GM12878 (cell line): ENCODE results near the gene HCFC1. TPM values are rescaled to one million over a fixed set of nuclear protein-coding genes. Genes with fewer than 3 reads are reported as not detected.

Experiments used
- ATF7 ChIP-seq: fragments of 450-650 bp; IDR thresholded peaks from 2 replicates; pipeline ENCODE4 v1.6.1; 2016; ENCODE audit warnings: low read depth, mild to moderate bottlenecking
- BACH1 ChIP-seq: fragments of 450-650 bp; IDR thresholded peaks from 2 replicates; pipeline ENCODE4 v1.6.1; 2017; ENCODE audit warnings: mild to moderate bottlenecking, borderline replicate concordance
- CHD2 ChIP-seq: IDR thresholded peaks from 2 replicates; pipeline ENCODE4 v1.6.1; 2011; ENCODE audit warnings: low read depth, low read length, improper control_type of control experiment, borderline replicate concordance
- CREM ChIP-seq: IDR thresholded peaks from 2 replicates; pipeline ENCODE4 v1.6.1; 2014; ENCODE audit warnings: antibody characterized with exemption, low read depth
- E2F4 ChIP-seq: IDR thresholded peaks from 2 replicates; pipeline ENCODE4 v1.6.1; 2012; ENCODE audit warnings: low read depth, low read length, improper control_type of control experiment
- EGR1 ChIP-seq, 2 experiments: IDR thresholded peaks; 1 replicate in 1 of 2; 2 replicates in 1 of 2; pipeline ENCODE4 v1.6.1; 2011 to 2012; ENCODE audit warnings: low read depth in 2 of 2, low read length in 2 of 2, borderline replicate concordance in 1 of 2, mild to moderate bottlenecking in 1 of 2, moderate library complexity in 1 of 2
- IRF4 ChIP-seq: IDR thresholded peaks from 2 replicates; pipeline ENCODE4 v1.6.1; 2011; ENCODE audit warnings: low read depth, low read length
- NFYA ChIP-seq: IDR thresholded peaks from 2 replicates; pipeline ENCODE4 v1.6.1; 2011; ENCODE audit warnings: low read depth, mild to moderate bottlenecking, low read length, improper control_type of control experiment, borderline replicate concordance
- NR2F1 ChIP-seq: fragments of 450-650 bp; conservative IDR thresholded peaks from 2 replicates; pipeline ENCODE4 v1.6.1; 2017; ENCODE audit warnings: mild to moderate bottlenecking
- PBX3 ChIP-seq: IDR thresholded peaks from 2 replicates; pipeline ENCODE4 v1.6.1; 2011; ENCODE audit warnings: mild to moderate bottlenecking, low read depth, low read length, moderate library complexity; ENCODE audit not compliant: insufficient replicate concordance
- RAD51 ChIP-seq: fragments of 450-650 bp; IDR thresholded peaks from 2 replicates; pipeline ENCODE4 v1.6.1; 2016; ENCODE audit warnings: moderate library complexity, mild to moderate bottlenecking, inconsistent platforms
- RCOR1 ChIP-seq: conservative IDR thresholded peaks from 2 replicates; pipeline ENCODE4 v1.6.1; 2012; ENCODE audit warnings: low read depth, low read length, improper control_type of control experiment
- SMAD1 ChIP-seq: fragments of 450-650 bp; IDR thresholded peaks from 2 replicates; pipeline ENCODE4 v1.6.1; 2018; ENCODE audit warnings: mild to moderate bottlenecking, low read depth; ENCODE audit not compliant: partially characterized antibody
- SMARCA5 ChIP-seq: fragments of 450-650 bp; IDR thresholded peaks from 2 replicates; pipeline ENCODE4 v1.6.1; 2017; ENCODE audit warnings: mild to moderate bottlenecking
- SRF ChIP-seq, 2 experiments: IDR thresholded peaks; 2 replicates each; pipeline ENCODE4 v1.6.1; 2011; ENCODE audit warnings: low read depth in 2 of 2, low read length in 2 of 2, mild to moderate bottlenecking in 1 of 2, moderate library complexity in 1 of 2
- STAT3 ChIP-seq: IDR thresholded peaks from 2 replicates; pipeline ENCODE4 v1.6.1; 2011; ENCODE audit warnings: low read depth, low read length, improper control_type of control experiment
- TARDBP ChIP-seq: IDR thresholded peaks from 2 replicates; pipeline ENCODE4 v1.6.1; 2016; ENCODE audit warnings: borderline replicate concordance
- ZNF592 ChIP-seq: fragments of 450-650 bp; IDR thresholded peaks from 2 replicates; pipeline ENCODE4 v1.6.1; 2017; ENCODE audit warnings: mild to moderate bottlenecking, moderate library complexity
- polyA plus RNA-seq, 11 experiments: library from polyadenylated mRNA; depleted of rRNA in 4 of 11; unstranded in 6 of 11; stranded (reverse) in 5 of 11; fragments of >200 nt; fragmentation: Nextera tagmentation in 4 of 11; fragmentation: Illumina TruSeq in 1 of 11; extraction: Ambion mirVana in 4 of 11; extraction: Trizol in 1 of 11; gene quantifications; 1 replicate in 1 of 11; 2 replicates in 10 of 11; pipeline versions ENCODE4 v1.2.1 to v1.2.3, GENCODE V29; 2011 to 2016; ENCODE audit warnings: inconsistent platforms in 2 of 11, missing spikeins in 2 of 11, low read depth in 1 of 11
- total RNA-seq, 4 experiments: library from RNA; depleted of rRNA in 3 of 4; stranded (reverse); fragments of >200 nt in 3 of 4; fragmentation: Illumina TruSeq in 1 of 4; extraction: Trizol in 1 of 4; gene quantifications; 2 replicates each; pipeline versions ENCODE4 v1.2.1 to v1.2.3, GENCODE V29; 2013 to 2021
- TF ChIP-seq, protein P1 (sequence below): fragments of 150-350 bp; IDR thresholded peaks from 2 replicates; pipeline ENCODE4 v1.6.1; 2016; ENCODE audit warnings: low read depth, low read length

HCFC1 gene
- total and polyA plus RNA-seq, 10 of the 15 experiments (the other 5 are each of a cell fraction or from before 2014, with no cell fraction given) = 3.9 to 92.7 (median 23.5) TPM

GRCh38 chrX:153925739-153926551 is 45.7 kb downstream of the HCFC1 start, which contains the start of gene ARHGAP4 (continued):
- TF ChIP-seq ZNF592 (no peak), SMAD1 (no peak), NFYA (no peak), TARDBP (no peak), SRF (IDR thresholded peaks at IDR 0.05; ENCODE audit: low read depth in 2 of 2, low read length in 2 of 2) (no peak), NR2F1 (peak; percentile 55; the same call in 1 of the 2 replicates), EGR1 (IDR thresholded peaks at IDR 0.05; ENCODE audit: borderline replicate concordance in 1 of 2, low read depth in 2 of 2, low read length in 2 of 2) (peak in 1 of 2 experiments; percentile 29; a peak in 1 of 3 replicates), RAD51 (no peak), E2F4 (no peak), PBX3 (no peak), BACH1 (peak; percentile 86), CREM (peak; percentile 53), SMARCA5 (no peak), ATF7 (no peak), STAT3 (no peak), IRF4 (no peak), CHD2 (no peak), RCOR1 (no peak)
- TF ChIP-seq, protein P1, sequence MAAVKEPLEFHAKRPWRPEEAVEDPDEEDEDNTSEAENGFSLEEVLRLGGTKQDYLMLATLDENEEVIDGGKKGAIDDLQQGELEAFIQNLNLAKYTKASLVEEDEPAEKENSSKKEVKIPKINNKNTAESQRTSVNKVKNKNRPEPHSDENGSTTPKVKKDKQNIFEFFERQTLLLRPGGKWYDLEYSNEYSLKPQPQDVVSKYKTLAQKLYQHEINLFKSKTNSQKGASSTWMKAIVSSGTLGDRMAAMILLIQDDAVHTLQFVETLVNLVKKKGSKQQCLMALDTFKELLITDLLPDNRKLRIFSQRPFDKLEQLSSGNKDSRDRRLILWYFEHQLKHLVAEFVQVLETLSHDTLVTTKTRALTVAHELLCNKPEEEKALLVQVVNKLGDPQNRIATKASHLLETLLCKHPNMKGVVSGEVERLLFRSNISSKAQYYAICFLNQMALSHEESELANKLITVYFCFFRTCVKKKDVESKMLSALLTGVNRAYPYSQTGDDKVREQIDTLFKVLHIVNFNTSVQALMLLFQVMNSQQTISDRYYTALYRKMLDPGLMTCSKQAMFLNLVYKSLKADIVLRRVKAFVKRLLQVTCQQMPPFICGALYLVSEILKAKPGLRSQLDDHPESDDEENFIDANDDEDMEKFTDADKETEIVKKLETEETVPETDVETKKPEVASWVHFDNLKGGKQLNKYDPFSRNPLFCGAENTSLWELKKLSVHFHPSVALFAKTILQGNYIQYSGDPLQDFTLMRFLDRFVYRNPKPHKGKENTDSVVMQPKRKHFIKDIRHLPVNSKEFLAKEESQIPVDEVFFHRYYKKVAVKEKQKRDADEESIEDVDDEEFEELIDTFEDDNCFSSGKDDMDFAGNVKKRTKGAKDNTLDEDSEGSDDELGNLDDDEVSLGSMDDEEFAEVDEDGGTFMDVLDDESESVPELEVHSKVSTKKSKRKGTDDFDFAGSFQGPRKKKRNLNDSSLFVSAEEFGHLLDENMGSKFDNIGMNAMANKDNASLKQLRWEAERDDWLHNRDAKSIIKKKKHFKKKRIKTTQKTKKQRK = no peak
